ENCODE data around the gene PCNT. TPM values are rescaled to one million over a fixed set of nuclear protein-coding genes. Genes with fewer than 3 reads are reported as not detected.

The PCNT gene
- total RNA-seq, 4 donors from 2014 or later: 200 to 431 (median 290) TPM

GRCh38 chr21:46322351-46323226 lies 1.4 kb upstream of the PCNT start:
- intact Hi-C loops (cut with DNase I; ENCODE audit: low total_unique reads) (loop anchor here (1.0 to 10.0 kb wide), 4 partner anchors 135 to 1988 kb away; partner anchors contain the start of gene CFAP410), in situ Hi-C loops (cut with MboI; ENCODE audit: low sequenced_read_pairs in 4 of 4) (no loop called here)
- ATAC-seq (no peak), DNase-seq (no peak)
- Histone ChIP-seq H3K4me3 (peak overlapping the region; percentile 87 to 93 (median 88)), H3K9me3 (no peaks in the 10 kb centered on the region), H3K27me3 (no peaks in the 10 kb centered on the region), H3K27ac (peak overlapping the region in 3 of 4 donors; percentile 96 to 100 (median 99)), H3K4me1 (peaks cover 18 to 26% of the 10 kb centered on the region in 2 donors), H3K36me3 (no peaks in the 10 kb centered on the region)
- no peak for TF ChIP-seq POLR2A (IDR thresholded peaks at IDR 0.05)

GRCh38 chr21:46323227-46323709 lies 688 bp upstream of the PCNT start:
- peaks cover 0 to under 1% of the 10 kb centered on the region in 2 donors for H3K36me3 ChIP-seq
- peaks cover 18 to 26% of the 10 kb centered on the region in 2 donors for H3K4me1 ChIP-seq
- peak overlapping the region; percentile 96 to 100 (median 98) for H3K27ac ChIP-seq
- peak overlapping the region; percentile 87 to 93 (median 88) for H3K4me3 ChIP-seq
- in situ Hi-C loops (cut with MboI; ENCODE audit: low sequenced_read_pairs in 4 of 4) (no loop called here), intact Hi-C loops (cut with DNase I; ENCODE audit: low total_unique reads) (loop anchor here (1.0 to 10.0 kb wide), 4 partner anchors 136 to 1988 kb away; partner anchors contain the start of gene CFAP410)
- H3K27me3 ChIP-seq: no peaks in the 10 kb centered on the region
- DNase-seq (no peak), ATAC-seq (peak in 1 of 2 donors; percentile 2)
- TF ChIP-seq CTCF (IDR thresholded peaks at IDR 0.05 in 4 of 5, conservative IDR thresholded peaks at IDR 0.05 in 1 of 5) (no peak), POLR2A (IDR thresholded peaks at IDR 0.05) (no peak)
- no peaks in the 10 kb centered on the region for H3K9me3 ChIP-seq

- H3K4me1 ChIP-seq: peaks cover 18 to 26% of the 10 kb centered on the region in 2 donors
Measured at GRCh38 chr21:46324390-46325072, 575 bp downstream of the PCNT start.

GRCh38 chr21:46325073-46325912 lies 1.3 kb downstream of the PCNT start:
- peak in 1 of 2 donors; percentile 39 for DNase-seq
- ATAC-seq: no peak
- Histone ChIP-seq H3K4me1 (peaks cover 18 to 26% of the 10 kb centered on the region in 2 donors), H3K27ac (peak overlapping the region; percentile 96 to 100 (median 98)), H3K4me3 (peak overlapping the region; percentile 82 to 93 (median 88)), H3K9me3 (no peaks in the 10 kb centered on the region), H3K27me3 (no peaks in the 10 kb centered on the region), H3K36me3 (peaks cover 0 to 11% of the 10 kb centered on the region in 2 donors)
- in situ Hi-C loops (cut with MboI; ENCODE audit: low sequenced_read_pairs in 4 of 4): no loop called here
- TF ChIP-seq POLR2A (IDR thresholded peaks at IDR 0.05): no peak
- TF ChIP-seq CTCF (IDR thresholded peaks at IDR 0.05 in 4 of 5, conservative IDR thresholded peaks at IDR 0.05 in 1 of 5): peak in 2 of 5 experiments; percentile 5 to 36
- intact Hi-C loops (cut with DNase I; ENCODE audit: low total_unique reads): loop anchor here (10.0 kb wide), 1 partner anchor 1990 kb away; the partner anchor contains the start of gene CFAP410

More at GRCh38 chr21:46324390-46325072, 575 bp downstream of the PCNT start:
- Histone ChIP-seq H3K9me3 (no peaks in the 10 kb centered on the region), H3K36me3 (peaks cover 0 to 6% of the 10 kb centered on the region in 2 donors), H3K27me3 (no peaks in the 10 kb centered on the region), H3K27ac (peak overlapping the region; percentile 96 to 100 (median 98)), H3K4me3 (peak overlapping the region; percentile 87 to 93 (median 88))
- in situ Hi-C loops (cut with MboI; ENCODE audit: low sequenced_read_pairs in 4 of 4) (no loop called here), intact Hi-C loops (cut with DNase I; ENCODE audit: low total_unique reads) (loop anchor here (1.0 to 10.0 kb wide), 5 partner anchors 38 to 1990 kb away; partner anchors contain the start of genes CFAP410 and YBEY)
- DNase-seq: peak; percentile 77 to 79
- ATAC-seq: peak; percentile 85 to 87
- TF ChIP-seq POLR2A (IDR thresholded peaks at IDR 0.05) (peak; percentile 59 to 66), CTCF (IDR thresholded peaks at IDR 0.05 in 4 of 5, conservative IDR thresholded peaks at IDR 0.05 in 1 of 5) (peak in 1 of 5 experiments; percentile 24)
